Mesenteric fat pad (tissue), 1 donor: ENCODE results near the gene CAPZB. TPM values are rescaled to one million over a fixed set of nuclear protein-coding genes. Genes with fewer than 3 reads are reported as not detected.

Experiments
- total RNA-seq: library from RNA; stranded (reverse); fragmentation: NEBNext Ultra II Directional; extraction: Animal tissue kit (Norgen Biotek cat#: 25700); gene quantifications from one replicate; pipeline ENCODE4 v1.2.1, GENCODE V29; 2021
- donor health status: DM: yes; HTN: yes; CAD: no.

The CAPZB gene
- total RNA-seq, 1 donor from 2014 or later = 260 TPM

Other genes with a start within 250 kb of the CAPZB start
- 39.9 TPM for gene EMC1, start 234.0 kb downstream of the CAPZB start, total RNA-seq
- 33.5 TPM for gene MRTO4, start 233.7 kb downstream of the CAPZB start, total RNA-seq
- gene AKR7A3, start 196.8 kb downstream of the CAPZB start, total RNA-seq = 1.0 TPM
- gene AKR7A2, start 173.4 kb downstream of the CAPZB start, total RNA-seq = 39.4 TPM
- gene SLC66A1, start 173.2 kb downstream of the CAPZB start, total RNA-seq = 15.1 TPM
- 126 TPM for gene NBL1, start 158.8 kb upstream of the CAPZB start, total RNA-seq
- not detected for gene HTR6, start 179.3 kb upstream of the CAPZB start, total RNA-seq